ENCODE measurements around the gene LY6G6C.

Gene LY6G6C

DNA sequence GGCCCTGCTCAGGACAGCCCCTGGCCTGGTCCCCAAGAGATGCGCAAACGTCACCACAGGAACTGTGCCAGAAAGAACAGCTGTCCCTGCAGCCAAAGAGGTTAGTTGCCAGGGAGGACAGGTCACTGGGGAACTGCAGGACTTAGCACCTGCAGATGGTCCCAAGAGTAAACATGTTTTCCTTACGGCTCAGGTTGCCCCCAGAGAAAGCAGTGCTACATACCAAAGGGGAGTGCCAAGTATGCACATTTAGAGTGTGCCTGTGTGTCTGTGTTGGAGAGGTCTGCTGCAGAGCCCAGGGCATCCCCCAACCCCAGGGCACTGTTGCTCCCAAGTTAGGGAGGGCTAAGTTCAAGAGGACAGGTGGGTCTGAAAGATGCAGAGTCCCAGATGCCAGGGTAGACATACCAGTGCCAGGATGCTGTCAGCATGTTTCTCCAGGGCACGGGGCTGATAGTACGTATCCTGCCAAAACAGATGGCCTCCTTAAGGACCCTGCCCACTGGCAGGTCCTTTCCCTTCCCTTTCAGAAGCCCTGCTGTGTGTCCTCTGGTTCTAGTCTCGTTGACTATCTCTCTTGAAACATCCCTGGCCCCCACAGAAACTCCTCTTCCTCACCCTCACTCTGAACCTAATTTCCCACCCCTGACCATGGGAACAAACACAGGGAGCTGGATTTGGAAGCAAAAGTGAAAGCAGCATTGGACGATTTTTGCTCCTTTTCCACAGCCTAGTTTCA, 19.7 kb downstream of the LY6G6C start:
- DNase-seq (ENCODE audit: low spot score) = no peak
- H3K4me1 ChIP-seq (ENCODE audit: insufficient read depth, poor library complexity, severe bottlenecking) = no peaks in the 10 kb centered on the region
- TF ChIP-seq, protein P1, sequence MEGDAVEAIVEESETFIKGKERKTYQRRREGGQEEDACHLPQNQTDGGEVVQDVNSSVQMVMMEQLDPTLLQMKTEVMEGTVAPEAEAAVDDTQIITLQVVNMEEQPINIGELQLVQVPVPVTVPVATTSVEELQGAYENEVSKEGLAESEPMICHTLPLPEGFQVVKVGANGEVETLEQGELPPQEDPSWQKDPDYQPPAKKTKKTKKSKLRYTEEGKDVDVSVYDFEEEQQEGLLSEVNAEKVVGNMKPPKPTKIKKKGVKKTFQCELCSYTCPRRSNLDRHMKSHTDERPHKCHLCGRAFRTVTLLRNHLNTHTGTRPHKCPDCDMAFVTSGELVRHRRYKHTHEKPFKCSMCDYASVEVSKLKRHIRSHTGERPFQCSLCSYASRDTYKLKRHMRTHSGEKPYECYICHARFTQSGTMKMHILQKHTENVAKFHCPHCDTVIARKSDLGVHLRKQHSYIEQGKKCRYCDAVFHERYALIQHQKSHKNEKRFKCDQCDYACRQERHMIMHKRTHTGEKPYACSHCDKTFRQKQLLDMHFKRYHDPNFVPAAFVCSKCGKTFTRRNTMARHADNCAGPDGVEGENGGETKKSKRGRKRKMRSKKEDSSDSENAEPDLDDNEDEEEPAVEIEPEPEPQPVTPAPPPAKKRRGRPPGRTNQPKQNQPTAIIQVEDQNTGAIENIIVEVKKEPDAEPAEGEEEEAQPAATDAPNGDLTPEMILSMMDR (IDR thresholded peaks at IDR 0.05; ENCODE audit: poor library complexity, severe bottlenecking) = no peak

DNA sequence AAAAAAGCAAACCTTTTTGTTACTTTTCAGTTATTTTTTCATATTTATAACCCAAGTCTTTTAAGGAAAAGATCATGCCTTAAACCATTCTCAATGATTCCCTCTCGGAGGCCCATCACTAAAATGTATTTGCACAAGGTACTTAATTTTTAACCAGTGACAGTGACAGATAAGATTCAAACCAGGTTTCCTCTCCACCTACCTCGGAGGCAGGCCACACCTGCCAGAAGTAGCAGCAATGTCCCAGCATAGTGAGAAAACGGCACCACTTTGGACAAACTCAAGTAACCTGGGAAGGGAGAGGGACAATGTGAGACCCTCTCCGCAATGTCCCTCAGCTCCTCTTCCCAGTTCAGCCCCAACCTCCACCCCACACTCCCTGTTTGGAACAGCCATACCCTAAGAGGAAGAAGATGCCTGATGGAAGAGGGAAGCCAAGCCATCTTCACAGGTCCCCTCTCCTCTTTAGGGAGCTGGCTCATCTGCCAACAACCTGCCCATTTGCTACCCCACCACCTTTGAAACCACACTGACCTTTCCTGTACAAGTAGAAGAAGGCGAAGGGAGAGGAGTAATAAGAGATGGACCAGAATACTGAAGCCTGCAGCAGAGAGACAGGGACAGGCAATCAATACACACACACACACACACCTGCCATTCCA, 20.7 kb downstream of the LY6G6C start:
- no peaks in the 10 kb centered on the region for H3K9me3 ChIP-seq (ENCODE audit: severe bottlenecking)
- TF ChIP-seq, protein P1 (IDR thresholded peaks at IDR 0.05; ENCODE audit: poor library complexity, severe bottlenecking) = no peak

More for the DNA sequence above, 19.7 kb downstream of the LY6G6C start:
- no peaks in the 10 kb centered on the region for H3K27me3 ChIP-seq (ENCODE audit: insufficient read depth, poor library complexity, severe bottlenecking)
- no peaks in the 10 kb centered on the region for H3K9me3 ChIP-seq (ENCODE audit: severe bottlenecking)
- no peak for ATAC-seq (ENCODE audit: low read depth)
- peak overlapping the region; percentile 88 for H3K4me3 ChIP-seq (ENCODE audit: severe bottlenecking)
- peak overlapping the region; percentile 53 for H3K27ac ChIP-seq (ENCODE audit: poor library complexity, severe bottlenecking)
- peaks cover 18% of the 10 kb centered on the region for H3K36me3 ChIP-seq (ENCODE audit: low read depth)

GRCh38 chr6:31697555-31697954, 24.0 kb downstream of the LY6G6C start:
- Histone ChIP-seq H3K27me3 (ENCODE audit: insufficient read depth, poor library complexity, severe bottlenecking) (no peaks in the 10 kb centered on the region), H3K4me3 (ENCODE audit: severe bottlenecking) (no peak overlapping the region), H3K4me1 (ENCODE audit: insufficient read depth, poor library complexity, severe bottlenecking) (no peaks in the 10 kb centered on the region), H3K36me3 (ENCODE audit: low read depth) (peaks cover 34% of the 10 kb centered on the region), H3K27ac (ENCODE audit: poor library complexity, severe bottlenecking) (no peak overlapping the region), H3K9me3 (ENCODE audit: severe bottlenecking) (no peaks in the 10 kb centered on the region)
- ATAC-seq (ENCODE audit: low read depth) (no peak), DNase-seq (ENCODE audit: low spot score) (no peak)
- TF ChIP-seq, protein P1 (IDR thresholded peaks at IDR 0.05; ENCODE audit: poor library complexity, severe bottlenecking) = no peak

More for the DNA sequence above, 20.7 kb downstream of the LY6G6C start:
- ATAC-seq (ENCODE audit: low read depth) (no peak), DNase-seq (ENCODE audit: low spot score) (no peak)
- no peaks in the 10 kb centered on the region for H3K27me3 ChIP-seq (ENCODE audit: insufficient read depth, poor library complexity, severe bottlenecking)
- peaks cover 20% of the 10 kb centered on the region for H3K36me3 ChIP-seq (ENCODE audit: low read depth)
- no peaks in the 10 kb centered on the region for H3K4me1 ChIP-seq (ENCODE audit: insufficient read depth, poor library complexity, severe bottlenecking)
- H3K4me3 ChIP-seq (ENCODE audit: severe bottlenecking) = no peak overlapping the region
- no peak overlapping the region for H3K27ac ChIP-seq (ENCODE audit: poor library complexity, severe bottlenecking)

DNA sequence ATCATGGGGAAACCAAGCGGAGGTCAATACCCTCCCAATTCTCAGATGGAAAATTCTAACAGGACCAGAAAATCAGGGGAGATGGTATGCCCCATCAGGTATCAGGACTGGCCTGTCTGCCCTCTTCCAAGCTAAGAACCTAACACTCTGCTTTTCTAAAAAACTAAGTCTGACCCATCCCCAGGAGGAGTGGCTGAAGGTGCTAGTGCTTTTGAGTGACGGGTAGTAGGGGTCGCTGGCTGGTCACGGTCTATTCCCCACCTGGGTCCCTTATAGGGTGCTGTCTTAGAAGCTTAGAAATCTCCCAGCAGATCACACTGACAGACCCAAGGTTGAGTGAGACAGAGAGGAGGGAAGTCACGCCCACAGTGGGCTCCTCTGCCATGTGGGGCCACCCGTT, 28.0 kb downstream of the LY6G6C start:
- TF ChIP-seq, protein P1 (IDR thresholded peaks at IDR 0.05; ENCODE audit: poor library complexity, severe bottlenecking) = no peak
- Histone ChIP-seq H3K4me3 (ENCODE audit: severe bottlenecking) (no peak overlapping the region), H3K27ac (ENCODE audit: poor library complexity, severe bottlenecking) (no peak overlapping the region), H3K9me3 (ENCODE audit: severe bottlenecking) (no peaks in the 10 kb centered on the region), H3K4me1 (ENCODE audit: insufficient read depth, poor library complexity, severe bottlenecking) (no peaks in the 10 kb centered on the region), H3K27me3 (ENCODE audit: insufficient read depth, poor library complexity, severe bottlenecking) (no peaks in the 10 kb centered on the region), H3K36me3 (ENCODE audit: low read depth) (peaks cover 42% of the 10 kb centered on the region)
- ATAC-seq (ENCODE audit: low read depth) (no peak), DNase-seq (ENCODE audit: low spot score) (no peak)

GRCh38 chr6:31692886-31693285, 28.7 kb downstream of the LY6G6C start:
- no peaks in the 10 kb centered on the region for H3K4me1 ChIP-seq (ENCODE audit: insufficient read depth, poor library complexity, severe bottlenecking)
- no peaks in the 10 kb centered on the region for H3K27me3 ChIP-seq (ENCODE audit: insufficient read depth, poor library complexity, severe bottlenecking)
- DNase-seq (ENCODE audit: low spot score) (no peak), ATAC-seq (ENCODE audit: low read depth) (no peak)
- peaks cover 45% of the 10 kb centered on the region for H3K36me3 ChIP-seq (ENCODE audit: low read depth)
- no peak overlapping the region for H3K27ac ChIP-seq (ENCODE audit: poor library complexity, severe bottlenecking)
- H3K4me3 ChIP-seq (ENCODE audit: severe bottlenecking) = no peak overlapping the region
- TF ChIP-seq, protein P1 (IDR thresholded peaks at IDR 0.05; ENCODE audit: poor library complexity, severe bottlenecking) = no peak
- H3K9me3 ChIP-seq (ENCODE audit: severe bottlenecking) = no peaks in the 10 kb centered on the region

All from RWPE2 (cell line).